Measurements from ENCODE around the gene FAM53B.
"Not testable (repeated sequence)": the region's sequence is repeated elsewhere in the genome, so short reads cannot be mapped to it uniquely, and the experiment has no call there.

FAM53B gene

GRCh38 chr10:124619195-124619594 lies 125.0 kb downstream of the FAM53B start:
- in situ Hi-C loops (cut with MboI; ENCODE audit: low sequenced_read_pairs), result no loop called here

GRCh38 chr10:124618470-124619073 lies 125.6 kb downstream of the FAM53B start:
- in situ Hi-C loops (cut with MboI; ENCODE audit: low sequenced_read_pairs), result no loop called here

- in situ Hi-C loops (cut with MboI; ENCODE audit: low sequenced_read_pairs), result no loop called here
Observed at GRCh38 chr10:124616836-124617130, 127.4 kb downstream of the FAM53B start.

GRCh38 chr10:124616040-124616835 lies 127.9 kb downstream of the FAM53B start:
- in situ Hi-C loops (cut with MboI; ENCODE audit: low sequenced_read_pairs), result no loop called here

GRCh38 chr10:124615259-124615658 lies 128.9 kb downstream of the FAM53B start:
- in situ Hi-C loops (cut with MboI; ENCODE audit: low sequenced_read_pairs), result no loop called here

- in situ Hi-C loops (cut with MboI; ENCODE audit: low sequenced_read_pairs), result no loop called here
Observed at GRCh38 chr10:124614003-124614659, 130.0 kb downstream of the FAM53B start.

- in situ Hi-C loops (cut with MboI; ENCODE audit: low sequenced_read_pairs), result no loop called here
Observed at GRCh38 chr10:124612611-124613498, 131.3 kb downstream of the FAM53B start.

- in situ Hi-C loops (cut with MboI; ENCODE audit: low sequenced_read_pairs), result no loop called here
Observed at GRCh38 chr10:124611738-124612137, 132.4 kb downstream of the FAM53B start.

GRCh38 chr10:124610851-124611250 lies 133.3 kb downstream of the FAM53B start:
- in situ Hi-C loops (cut with MboI; ENCODE audit: low sequenced_read_pairs), result not testable (repeated sequence)

- in situ Hi-C loops (cut with MboI; ENCODE audit: low sequenced_read_pairs), result not testable (repeated sequence)
Observed at GRCh38 chr10:124610186-124610585, 134.0 kb downstream of the FAM53B start.

GRCh38 chr10:124609698-124610097 lies 134.5 kb downstream of the FAM53B start:
- in situ Hi-C loops (cut with MboI; ENCODE audit: low sequenced_read_pairs), result no loop called here

- in situ Hi-C loops (cut with MboI; ENCODE audit: low sequenced_read_pairs), result no loop called here
Observed at GRCh38 chr10:124608093-124608721, 136.0 kb downstream of the FAM53B start.

- in situ Hi-C loops (cut with MboI; ENCODE audit: low sequenced_read_pairs), result no loop called here
Observed at GRCh38 chr10:124607693-124608092, 136.5 kb downstream of the FAM53B start.

- in situ Hi-C loops (cut with MboI; ENCODE audit: low sequenced_read_pairs), result no loop called here
Observed at GRCh38 chr10:124606822-124607221, 137.4 kb downstream of the FAM53B start.

GRCh38 chr10:124605856-124606812 lies 138.0 kb downstream of the FAM53B start:
- in situ Hi-C loops (cut with MboI; ENCODE audit: low sequenced_read_pairs), result no loop called here

- in situ Hi-C loops (cut with MboI; ENCODE audit: low sequenced_read_pairs), result no loop called here
Observed at GRCh38 chr10:124605481-124605855, 138.7 kb downstream of the FAM53B start.

- in situ Hi-C loops (cut with MboI; ENCODE audit: low sequenced_read_pairs), result no loop called here
Observed at GRCh38 chr10:124605001-124605370, 139.2 kb downstream of the FAM53B start.

GRCh38 chr10:124604214-124605000 lies 139.8 kb downstream of the FAM53B start:
- in situ Hi-C loops (cut with MboI; ENCODE audit: low sequenced_read_pairs), result no loop called here

Measured in HL-60/S4 treated with retinoic acid at 250 ng/mL for 4 days and 3 days (cell line).